Ovary (tissue), 9 donors: ENCODE results near the gene COL6A2. TPM values are rescaled to one million over a fixed set of nuclear protein-coding genes. Genes with fewer than 3 reads are reported as not detected.

ENCODE experiments used
- DNase-seq, 5 donors: peaks; one replicate each; pipeline ENCODE4 v3.0.0-alpha.2; 2019 to 2020
- H3K27ac ChIP-seq, 2 donors: fragments of 200-600 bp; one replicate each; pipeline versions ENCODE4 v1.5.1 to v1.8.0; 2019 to 2022
- H3K27me3 ChIP-seq: fragments of 200-600 bp; one replicate; pipeline ENCODE4 v1.8.0; 2022
- H3K36me3 ChIP-seq: fragments of 200-600 bp; sonication (generic); one replicate; pipeline ENCODE4 v1.5.1; 2019
- H3K4me1 ChIP-seq: one replicate; pipeline ENCODE4 v1.8.1; 2013; ENCODE audit warnings: mild to moderate bottlenecking, moderate library complexity; ENCODE audit not compliant: insufficient read depth
- H3K4me3 ChIP-seq: fragments of 200-600 bp; sonication (generic); one replicate; pipeline ENCODE4 v1.5.1; 2017
- H3K9me3 ChIP-seq, 2 donors: fragments of 200-600 bp in 1 of 2; sonication (generic) in 1 of 2; one replicate each; pipeline versions ENCODE4 v1.5.1 to v1.8.1; 2013 to 2019; ENCODE audit warnings: mild to moderate bottlenecking in 1 of 2, moderate library complexity in 1 of 2
- EP300 ChIP-seq: sonication (generic); formaldehyde crosslinking; IDR thresholded peaks from one replicate; pipeline ENCODE4 v1.6.1; 2017; ENCODE audit warnings: antibody characterized with exemption
- POLR2A ChIP-seq: fragments of 450-650 bp; IDR thresholded peaks from one replicate; pipeline ENCODE4 v1.6.1; 2017; ENCODE audit warnings: antibody characterized with exemption, mild to moderate bottlenecking, moderate library complexity
- WGBS, 3 donors: extraction: QIAGEN DNeasy Blood & Tissue Kit in 1 of 3; methylation state at CpG; one replicate each; pipeline versions ENCODE4 v1.1.5 to v1.1.7; 2013 to 2017; 5-methylcytosine and 5-hydroxymethylcytosine counted together
- intact Hi-C, 4 donors: fragments of 100-400 bp; cut with DNase I; formaldehyde crosslinking; loops; one replicate each; pipeline versions ENCODE4 v1.11.0 to v1.15.1; 2022 to 2023
- polyA plus RNA-seq, 2 donors: library from polyadenylated mRNA; stranded (reverse); fragments of 200-250 nt in 1 of 2; fragments of 350-450 nt in 1 of 2; fragmentation: Illumina TruSeq in 1 of 2; extraction: RNeasy Lipid Tissue Mini Kit (QIAGEN cat#74804) in 1 of 2; gene quantifications; one replicate each; pipeline ENCODE4 v1.2.3, GENCODE V29; 2013 to 2014
- total RNA-seq, 7 donors: library from RNA; depleted of rRNA in 2 of 7; stranded (reverse); fragments of >200 nt in 2 of 7; fragmentation: NEBNext Ultra II Directional in 3 of 7; extraction: Animal tissue kit (Norgen Biotek cat#: 25700) in 3 of 7; gene quantifications; one replicate each; pipeline versions ENCODE4 v1.1.0 to v1.2.4, GENCODE V29; 2016 to 2023
- TF ChIP-seq, protein P1 (sequence below), 3 donors: fragments of 450-650 bp in 2 of 3; fragments of 200-600 bp in 1 of 3; IDR thresholded peaks; one replicate each; pipeline versions ENCODE4 v1.5.1 to v1.8.0; 2016 to 2022; ENCODE audit warnings: antibody characterized with exemption in 3 of 3, mild to moderate bottlenecking in 1 of 3
- donor health status: DM: no; HTN: no; CAD: no; lungs with moderate emphysema.
- donor health status: DM: no; HTN: no; CAD: no.
- donor health status: Bipolar disorder and iron deficiency.
- donor health status: DM: yes; HTN: yes; CAD: no.
- donor health status: DM: no; HTN: no; CAD: no.
- donor health status: DM: yes; HTN: yes; CAD: no.

Gene COL6A2
- total and polyA plus RNA-seq, 9 donors = 50.9 to 1,092 (median 818) TPM

- H3K36me3 ChIP-seq = no peaks in the 10 kb centered on the region
- intact Hi-C loops = no loop called here
- peaks cover 29% of the 10 kb centered on the region for H3K4me1 ChIP-seq
- H3K27ac ChIP-seq = peak overlapping the region; percentile 37 to 76
- 23 to 54% (median 52%) methylated on average over 5 to 13 of the region's 13 CpGs for WGBS, 3 donors
- no peaks in the 10 kb centered on the region for H3K27me3 ChIP-seq
- no peak overlapping the region for H3K4me3 ChIP-seq
- TF ChIP-seq, protein P1, sequence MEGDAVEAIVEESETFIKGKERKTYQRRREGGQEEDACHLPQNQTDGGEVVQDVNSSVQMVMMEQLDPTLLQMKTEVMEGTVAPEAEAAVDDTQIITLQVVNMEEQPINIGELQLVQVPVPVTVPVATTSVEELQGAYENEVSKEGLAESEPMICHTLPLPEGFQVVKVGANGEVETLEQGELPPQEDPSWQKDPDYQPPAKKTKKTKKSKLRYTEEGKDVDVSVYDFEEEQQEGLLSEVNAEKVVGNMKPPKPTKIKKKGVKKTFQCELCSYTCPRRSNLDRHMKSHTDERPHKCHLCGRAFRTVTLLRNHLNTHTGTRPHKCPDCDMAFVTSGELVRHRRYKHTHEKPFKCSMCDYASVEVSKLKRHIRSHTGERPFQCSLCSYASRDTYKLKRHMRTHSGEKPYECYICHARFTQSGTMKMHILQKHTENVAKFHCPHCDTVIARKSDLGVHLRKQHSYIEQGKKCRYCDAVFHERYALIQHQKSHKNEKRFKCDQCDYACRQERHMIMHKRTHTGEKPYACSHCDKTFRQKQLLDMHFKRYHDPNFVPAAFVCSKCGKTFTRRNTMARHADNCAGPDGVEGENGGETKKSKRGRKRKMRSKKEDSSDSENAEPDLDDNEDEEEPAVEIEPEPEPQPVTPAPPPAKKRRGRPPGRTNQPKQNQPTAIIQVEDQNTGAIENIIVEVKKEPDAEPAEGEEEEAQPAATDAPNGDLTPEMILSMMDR (IDR thresholded peaks at IDR 0.05) = no peak
- no peak for TF ChIP-seq POLR2A
- TF ChIP-seq EP300 = no peak
- peak in 3 of 5 donors; percentile 40 to 52 (median 45) for DNase-seq
- no peaks in the 10 kb centered on the region for H3K9me3 ChIP-seq
Measured at GRCh38 chr21:46064870-46065214, 33.1 kb upstream of the COL6A2 start.

DNA sequence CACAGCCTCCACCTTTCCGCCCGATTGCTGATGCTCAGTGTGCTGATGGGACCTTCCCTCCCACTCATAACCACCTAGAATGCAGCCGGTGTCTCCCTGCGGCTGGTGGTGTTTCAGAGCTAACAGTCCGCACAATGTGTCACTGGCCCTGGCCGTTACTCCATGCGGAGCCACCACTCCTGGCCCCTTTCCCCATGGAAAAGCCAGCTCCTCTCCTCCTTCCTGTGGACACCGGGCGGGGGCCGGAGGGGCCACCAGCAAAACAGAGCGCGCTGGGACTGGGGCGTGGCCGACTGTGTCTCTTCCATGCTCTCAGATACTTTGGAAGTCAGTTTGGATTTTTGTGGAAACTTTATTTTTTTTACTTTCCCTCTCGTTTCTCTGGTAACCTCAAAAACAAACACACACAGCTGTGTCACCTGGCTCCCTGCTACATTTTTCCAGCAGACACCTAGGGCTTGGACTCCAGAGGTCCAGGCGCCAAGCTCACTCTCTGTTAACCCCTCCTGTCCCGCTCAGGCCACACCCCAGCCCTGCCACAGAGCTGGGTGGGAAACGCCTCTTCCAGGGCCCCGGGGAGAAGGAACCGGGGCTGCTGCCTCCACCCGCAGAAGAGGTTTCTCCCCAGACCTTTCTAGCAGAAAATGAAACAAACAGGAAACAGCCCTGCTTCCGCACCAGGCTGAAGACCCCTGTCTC lies 32.5 kb upstream of the COL6A2 start:
- TF ChIP-seq, protein P1 (IDR thresholded peaks at IDR 0.05) = no peak
- TF ChIP-seq EP300 (no peak), POLR2A (no peak)
- DNase-seq = peak in 4 of 5 donors; percentile 59 to 78 (median 68)
- intact Hi-C loops = no loop called here
- 9 to 11% (median 10%) methylated on average over 22 of the region's 22 CpGs for WGBS, 3 donors
- Histone ChIP-seq H3K27ac (peak overlapping the region; percentile 37 to 76), H3K27me3 (no peaks in the 10 kb centered on the region), H3K4me1 (peaks cover 27% of the 10 kb centered on the region), H3K4me3 (no peak overlapping the region), H3K9me3 (no peaks in the 10 kb centered on the region), H3K36me3 (no peaks in the 10 kb centered on the region)

DNA sequence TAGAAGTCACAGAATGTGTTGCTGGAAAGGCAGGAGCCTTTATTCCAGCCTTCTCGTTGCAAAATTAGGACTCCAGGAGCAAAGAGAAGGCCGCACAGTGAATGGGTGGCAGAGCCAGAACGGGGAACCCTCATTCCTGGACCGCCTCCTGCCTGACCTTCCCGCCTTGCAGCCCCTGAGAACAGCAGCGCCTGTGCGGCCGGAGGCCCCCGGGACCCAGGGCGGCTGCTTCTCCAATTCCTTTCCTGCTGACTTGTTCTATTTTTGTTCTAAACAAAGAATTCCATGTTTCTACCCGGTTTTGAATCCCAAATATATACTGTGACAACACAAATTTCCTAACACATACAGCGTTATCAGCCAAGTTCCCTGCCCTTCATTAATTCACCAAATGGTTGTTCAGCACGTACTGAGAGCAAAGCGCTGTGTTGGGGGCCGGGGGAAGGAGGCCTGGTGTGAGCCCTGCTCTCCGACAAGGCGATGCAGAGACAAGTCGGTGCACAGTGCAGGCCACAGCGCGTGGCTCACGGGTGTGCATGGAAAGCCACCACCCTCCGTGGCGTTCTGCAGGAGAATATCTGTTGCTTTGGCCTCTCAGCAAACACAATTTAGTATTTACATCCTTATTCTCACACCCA lies 31.9 kb upstream of the COL6A2 start:
- intact Hi-C loops = no loop called here
- DNase-seq = peak in 4 of 5 donors; percentile 30 to 64 (median 43)
- no peaks in the 10 kb centered on the region for H3K9me3 ChIP-seq
- no peaks in the 10 kb centered on the region for H3K27me3 ChIP-seq
- no peak for TF ChIP-seq EP300
- WGBS, 3 donors = 23 to 35% (median 28%) methylated on average over 23 of the region's 23 CpGs
- H3K4me1 ChIP-seq = peaks cover 23% of the 10 kb centered on the region
- H3K27ac ChIP-seq = peak overlapping the region; percentile 37 to 76
- H3K4me3 ChIP-seq = no peak overlapping the region
- no peaks in the 10 kb centered on the region for H3K36me3 ChIP-seq

DNA sequence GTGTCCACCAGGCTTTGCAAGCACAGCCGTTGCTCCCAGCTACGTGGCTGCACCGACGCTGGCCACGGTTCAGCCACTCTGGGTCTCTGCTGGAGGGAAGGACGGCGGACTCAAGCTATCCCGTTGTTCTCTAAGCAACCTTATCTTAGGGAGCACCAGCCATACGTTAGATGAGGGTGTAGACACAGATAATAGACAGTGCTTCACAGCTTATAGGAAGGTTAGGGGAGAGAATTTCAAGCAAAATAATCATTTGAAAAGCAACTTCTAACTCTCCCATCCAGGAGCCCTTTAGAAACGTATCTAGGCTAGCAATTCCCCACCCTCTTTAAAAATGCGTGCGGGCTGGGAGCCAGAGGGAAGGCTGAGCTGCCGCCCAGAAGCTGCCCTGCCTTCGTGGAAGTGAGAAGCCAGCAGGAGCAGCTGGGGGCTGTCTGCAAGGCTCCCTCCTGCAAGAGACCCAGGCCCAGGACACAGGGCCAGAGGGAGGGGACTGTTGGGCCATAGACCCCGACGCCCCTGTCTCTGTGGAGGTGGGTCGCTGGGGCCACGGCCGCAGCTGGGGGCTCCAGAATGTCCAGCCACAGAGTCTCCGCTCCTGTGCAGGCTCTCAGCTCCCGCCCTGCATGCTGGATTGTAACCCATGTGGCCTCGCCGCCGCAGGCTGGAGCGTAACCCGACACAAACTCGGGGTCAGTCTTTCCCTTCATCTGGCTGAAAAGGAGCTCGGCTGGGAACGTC lies 31.2 kb upstream of the COL6A2 start:
- H3K4me3 ChIP-seq = no peak overlapping the region
- intact Hi-C loops = no loop called here
- peaks cover 22% of the 10 kb centered on the region for H3K4me1 ChIP-seq
- H3K27me3 ChIP-seq = no peaks in the 10 kb centered on the region
- H3K27ac ChIP-seq = peak overlapping the region; percentile 72 to 76
- no peaks in the 10 kb centered on the region for H3K9me3 ChIP-seq
- DNase-seq = peak; percentile 69 to 83 (median 73)
- H3K36me3 ChIP-seq = no peaks in the 10 kb centered on the region
- 8 to 9% (median 9%) methylated on average over 29 of the region's 29 CpGs for WGBS, 3 donors
- TF ChIP-seq EP300 (no peak), POLR2A (no peak)

DNA sequence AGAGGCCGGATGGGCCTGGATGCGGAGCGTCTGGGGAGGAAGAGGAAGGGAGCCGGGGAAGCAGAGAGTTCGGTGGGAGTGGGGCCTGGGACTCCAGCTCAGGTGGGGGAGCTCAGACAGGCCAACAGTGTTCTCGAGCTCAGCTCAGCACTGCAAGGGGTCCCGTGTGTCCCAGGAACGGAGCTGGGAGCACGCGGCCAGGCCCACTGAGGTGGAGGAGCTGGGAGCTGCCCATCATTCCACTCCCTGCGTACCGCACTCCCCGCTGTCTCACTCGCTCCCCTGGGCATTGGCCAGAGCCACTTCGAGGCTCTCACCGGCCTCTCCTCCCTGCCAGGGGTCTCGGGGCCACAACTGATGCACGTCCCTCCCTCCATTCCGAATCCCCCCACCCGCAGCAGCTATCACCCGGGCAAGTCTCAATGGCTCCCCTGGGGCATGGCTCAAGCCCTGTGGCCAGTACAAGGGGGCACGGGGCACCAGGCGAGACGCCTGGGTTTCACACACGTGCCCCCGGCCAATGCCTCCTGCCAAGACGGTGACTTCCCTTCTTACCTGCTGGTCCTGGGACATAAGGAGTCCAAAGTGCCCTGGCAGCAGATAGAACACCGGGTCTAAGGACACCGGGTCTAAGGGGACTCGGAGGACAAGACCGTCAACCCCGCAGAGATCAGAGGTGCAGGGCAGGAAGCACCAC lies 30.3 kb upstream of the COL6A2 start:
- TF ChIP-seq POLR2A = no peak
- TF ChIP-seq, protein P1 (IDR thresholded peaks at IDR 0.05) = no peak
- TF ChIP-seq EP300 = no peak
- Histone ChIP-seq H3K27me3 (no peaks in the 10 kb centered on the region), H3K4me1 (peaks cover 22% of the 10 kb centered on the region), H3K27ac (peak overlapping the region; percentile 72 to 76), H3K4me3 (no peak overlapping the region), H3K36me3 (no peaks in the 10 kb centered on the region), H3K9me3 (no peaks in the 10 kb centered on the region)
- peak in 4 of 5 donors; percentile 26 to 48 (median 39) for DNase-seq
- intact Hi-C loops = no loop called here
- WGBS, 3 donors = 63 to 69% (median 64%) methylated on average over 29 to 32 of the region's 32 CpGs
